Stimulated activated CD4-positive, alpha-beta T cell treated with anti-CD3 and anti-CD28 coated beads, TNF-alpha, amount 100 ng/mL, for 1 hour (primary cell): ENCODE data around the gene FRRS1L.

Experiments
- DNase-seq, 3 donors: peaks; one replicate each; pipeline ENCODE4 v3.0.0-alpha.2; 2020; ENCODE audit warnings: low read depth in 3 of 3, low spot score in 1 of 3

Gene FRRS1L

DNA sequence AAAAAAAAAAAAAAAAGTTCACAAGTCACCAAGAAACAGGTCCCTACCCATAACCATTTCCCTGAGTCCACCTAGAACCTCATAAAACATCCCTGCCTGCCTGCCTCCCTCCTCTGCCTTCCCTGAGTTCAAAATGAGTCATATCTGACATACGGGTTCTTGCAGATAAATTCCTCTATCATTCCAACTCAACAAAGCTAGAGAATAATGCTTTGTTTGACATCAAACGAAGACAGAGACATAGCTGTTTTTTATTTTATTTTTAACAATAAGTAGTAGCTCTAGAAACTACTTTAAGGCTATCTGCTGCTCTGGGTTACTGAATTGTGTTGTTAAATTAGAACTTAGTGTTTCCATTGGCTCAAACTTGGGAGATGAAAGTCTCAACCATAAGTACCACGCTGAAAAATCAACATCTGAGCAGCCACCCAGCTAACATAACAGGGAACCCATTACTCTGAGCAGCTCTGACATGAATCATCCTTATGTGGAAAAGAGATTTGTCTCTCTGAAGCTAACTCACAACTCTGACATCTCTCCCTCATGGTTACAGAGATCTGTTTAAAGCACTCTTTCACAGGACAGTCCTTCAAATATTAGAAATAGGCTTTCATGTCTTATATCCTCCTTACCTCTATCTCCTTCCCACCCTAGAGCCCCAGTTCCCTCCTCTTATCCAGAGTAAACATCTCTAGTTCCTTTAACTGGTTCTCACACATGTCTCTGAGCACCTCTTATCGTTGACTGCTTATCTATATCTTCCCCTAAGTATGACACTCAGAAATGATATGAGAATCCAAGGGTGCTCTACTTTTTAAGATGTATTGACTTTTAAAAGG lies 59.4 kb downstream of the FRRS1L start:
- DNase-seq = no peak

DNA sequence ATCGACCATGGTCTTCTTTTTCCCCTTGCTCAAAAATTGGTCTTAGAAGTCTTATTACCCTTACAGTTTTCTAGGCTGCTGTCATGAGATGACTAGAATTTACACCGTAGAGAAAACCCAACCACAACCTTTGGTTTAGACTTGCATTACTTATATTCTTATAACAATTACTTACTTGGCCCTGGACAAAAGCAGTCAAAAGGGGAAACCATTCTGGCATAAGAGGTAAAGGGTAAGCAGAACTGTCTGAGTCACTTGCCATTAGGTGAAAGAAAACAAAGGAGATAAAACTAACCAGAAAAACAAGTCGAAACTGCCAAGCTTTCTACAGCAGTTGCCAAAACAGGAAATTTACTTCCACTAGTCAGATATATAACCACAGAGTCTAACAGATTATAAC lies 65.2 kb downstream of the FRRS1L start:
- DNase-seq = no peak

DNA sequence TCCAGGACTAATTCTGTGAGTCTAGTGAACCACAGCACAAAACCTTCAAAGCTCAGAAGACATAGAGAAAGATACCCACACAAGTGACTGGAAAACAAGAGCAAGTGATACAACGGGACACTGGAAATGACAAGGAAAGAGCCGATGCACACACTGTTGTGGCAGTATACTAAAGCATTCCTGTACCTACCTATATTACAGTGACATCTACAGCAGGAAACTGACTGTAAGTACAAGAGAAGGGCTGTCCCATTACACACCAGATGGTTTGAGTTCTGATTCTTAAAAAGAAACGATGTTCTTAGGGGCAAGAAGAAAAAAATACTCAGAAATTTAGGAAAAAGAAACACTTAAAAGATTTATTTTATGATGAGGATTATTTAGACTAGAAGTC lies 65.8 kb downstream of the FRRS1L start:
- DNase-seq = no peak

DNA sequence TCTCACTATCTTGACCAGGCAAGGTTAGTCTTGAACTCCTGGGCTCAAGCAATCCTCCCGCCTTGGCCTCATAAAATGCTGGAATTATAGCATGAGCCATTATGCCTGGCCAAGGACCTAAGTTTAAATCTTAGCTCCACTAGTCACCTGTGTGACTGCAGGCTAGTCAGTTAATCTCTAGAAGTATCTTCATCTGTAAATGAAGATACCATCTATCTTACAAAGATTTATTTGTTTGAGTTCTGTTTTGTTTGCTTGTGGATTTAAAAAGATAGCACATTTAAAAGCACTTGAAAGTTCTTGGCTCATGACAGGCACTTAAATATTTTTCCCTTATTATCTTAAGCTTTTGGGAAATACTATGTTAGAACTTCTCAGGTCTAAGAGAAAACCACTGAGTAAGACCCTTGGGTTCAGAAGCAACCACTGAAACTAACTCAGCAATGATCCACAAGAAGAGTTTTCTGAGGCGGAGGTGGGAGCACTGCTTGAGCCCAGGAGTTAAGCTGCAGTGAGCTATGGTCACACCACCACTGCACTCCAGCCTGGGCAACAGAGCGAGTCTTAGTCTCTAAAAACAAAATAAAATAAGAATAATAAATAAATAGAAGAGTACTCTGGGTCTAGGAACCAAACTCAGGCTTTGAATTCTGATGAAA lies 66.4 kb downstream of the FRRS1L start:
- DNase-seq = no peak

DNA sequence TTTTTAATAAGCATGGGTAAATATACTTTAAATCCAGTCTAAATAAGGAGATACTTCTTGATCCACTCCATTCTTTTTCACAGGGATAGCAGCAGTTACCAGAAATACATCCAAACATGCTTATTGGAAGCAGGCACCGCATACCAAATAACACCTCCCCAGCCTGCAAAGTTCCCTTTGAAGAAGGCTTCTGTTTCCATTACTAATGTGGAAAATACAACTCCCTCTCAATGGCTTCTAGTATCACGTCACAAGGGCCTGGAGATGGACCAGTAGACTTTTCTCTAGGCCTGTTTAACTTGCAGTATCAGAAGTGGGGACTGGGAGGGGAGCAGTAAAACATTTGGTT lies 68.1 kb downstream of the FRRS1L start:
- DNase-seq = no peak

DNA sequence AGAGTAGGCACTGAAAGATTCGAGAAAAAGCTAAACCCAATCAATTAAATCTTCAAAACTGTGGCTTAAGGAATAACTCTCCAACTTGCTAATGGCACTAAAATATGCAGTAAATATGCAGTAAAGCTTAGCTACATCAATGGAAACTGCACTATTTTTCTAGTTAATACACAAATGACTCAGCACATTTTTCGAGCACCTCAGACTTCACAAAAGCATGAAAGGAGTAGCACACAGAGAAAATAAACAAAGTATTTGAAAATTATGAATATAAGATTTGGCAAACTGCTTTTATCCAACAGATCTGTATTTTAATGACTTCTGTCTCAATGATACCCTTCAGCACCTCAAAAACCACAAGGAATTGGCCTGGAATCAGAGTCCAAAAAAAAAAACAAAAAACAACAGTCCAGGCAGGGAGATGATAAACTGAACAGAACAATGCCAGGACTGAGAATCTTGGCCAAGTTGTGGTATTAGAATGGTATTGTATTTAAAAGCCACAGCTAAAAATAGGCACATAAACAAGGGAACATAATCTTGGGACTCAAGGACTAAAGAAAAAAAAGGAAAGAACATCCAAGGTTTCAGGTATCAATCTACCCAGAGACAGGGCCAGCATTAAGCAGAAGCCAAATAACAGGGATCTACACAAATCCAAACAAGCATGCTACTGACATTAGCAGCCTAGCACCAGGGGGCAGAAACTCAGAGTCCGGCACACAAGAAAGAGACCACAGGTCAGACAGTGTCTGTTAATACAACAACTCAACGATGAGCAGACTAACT lies 68.7 kb downstream of the FRRS1L start:
- DNase-seq = no peak

DNA sequence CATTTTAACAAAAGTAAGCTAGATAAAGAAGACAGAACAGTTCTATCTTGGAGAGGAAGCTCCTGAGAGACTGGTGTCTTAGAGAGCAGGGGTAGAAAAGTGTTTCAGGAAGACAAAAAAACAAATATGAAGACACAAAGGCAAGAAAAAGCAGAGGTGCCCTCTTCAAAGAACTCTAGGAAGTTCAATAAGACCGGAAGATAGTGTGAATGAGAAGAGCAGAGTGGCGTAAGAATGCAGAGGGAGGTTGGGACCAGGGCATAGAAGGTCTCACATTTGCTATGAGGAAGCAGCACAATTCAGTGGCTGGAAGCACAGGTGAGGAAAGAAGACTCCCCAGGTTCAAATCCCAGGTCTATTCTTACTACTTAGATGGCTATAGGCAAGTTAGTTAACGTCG lies 69.9 kb downstream of the FRRS1L start:
- no peak for DNase-seq

DNA sequence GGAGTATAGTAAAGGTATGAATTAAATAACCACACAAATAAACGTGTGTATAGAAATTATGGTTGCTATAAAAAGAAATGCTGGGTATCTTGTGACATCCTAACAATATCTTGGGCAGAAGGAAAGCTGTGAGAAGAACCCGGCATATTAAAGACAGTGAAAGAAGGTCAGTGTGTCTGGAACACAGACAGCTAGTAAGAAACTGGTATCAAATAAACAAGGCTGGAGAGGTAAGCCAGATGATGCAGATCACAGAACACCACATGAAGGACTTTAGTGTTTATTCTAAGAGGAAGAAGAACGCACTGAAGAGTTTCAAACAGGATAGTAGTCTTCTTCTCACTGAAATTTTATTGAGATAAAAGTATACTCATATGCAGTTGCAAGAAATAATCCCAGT lies 71.7 kb downstream of the FRRS1L start:
- DNase-seq = no peak

DNA sequence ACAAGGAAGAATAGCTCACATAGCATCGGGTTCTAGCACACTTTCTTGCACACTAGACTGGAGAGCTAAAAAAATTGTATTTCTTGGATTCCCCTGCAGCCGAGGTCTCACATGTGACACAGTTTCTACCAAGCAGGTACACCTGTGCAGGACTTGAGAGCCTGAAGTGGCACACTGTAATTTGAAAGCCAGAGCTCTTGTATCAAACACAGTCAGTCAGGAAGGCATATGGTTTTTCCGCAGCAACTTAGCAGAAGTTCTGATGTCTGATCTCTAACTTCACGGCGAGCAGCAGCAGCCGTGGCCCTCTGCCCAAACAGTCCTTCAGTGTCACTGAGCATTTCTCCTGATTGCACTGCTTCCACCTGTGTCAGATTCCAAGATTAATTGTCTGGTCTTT lies 72.8 kb downstream of the FRRS1L start:
- DNase-seq = no peak

DNA sequence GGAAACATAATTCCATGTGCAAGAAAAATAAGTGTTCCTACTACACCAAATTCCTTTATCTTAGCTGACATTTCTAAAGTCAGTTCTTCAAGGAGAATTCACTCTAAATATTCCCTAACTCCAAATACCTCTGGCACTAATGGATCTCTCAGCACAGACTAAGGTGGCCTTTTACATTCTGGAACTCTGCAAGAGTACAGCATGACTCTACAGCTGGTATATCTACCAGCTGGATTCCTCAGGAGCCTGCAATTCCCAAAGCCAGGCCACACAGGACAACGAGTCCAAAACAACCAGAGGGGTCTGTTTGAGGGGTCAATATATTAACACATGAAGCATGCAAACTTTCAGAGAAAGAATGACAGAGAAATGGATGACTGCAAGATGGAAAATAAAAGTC lies 74.5 kb downstream of the FRRS1L start:
- DNase-seq = no peak

DNA sequence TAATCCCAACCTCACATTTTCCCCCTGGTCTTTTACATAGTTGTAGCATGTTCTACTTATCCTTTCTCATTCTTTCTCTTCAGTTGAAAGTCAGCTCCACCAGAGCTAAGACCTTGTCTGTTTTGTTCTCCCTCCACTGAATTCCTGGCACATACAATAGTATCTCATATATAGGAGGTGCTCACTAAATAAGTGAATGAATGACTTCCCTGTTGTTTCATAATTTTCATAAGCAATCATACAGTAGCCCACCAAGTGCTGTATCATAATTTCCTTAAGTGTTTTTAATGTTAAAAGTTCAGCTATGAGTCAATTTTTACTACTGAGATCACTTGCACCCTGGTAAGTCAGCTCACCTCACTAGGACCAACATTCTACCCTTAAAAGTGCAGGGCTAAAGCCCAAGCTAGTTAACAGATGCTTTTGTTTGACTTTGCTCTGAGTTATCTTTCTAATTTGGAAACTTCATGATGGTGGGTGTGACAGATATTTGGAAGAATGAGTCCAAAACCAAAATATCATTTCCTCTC lies 74.9 kb downstream of the FRRS1L start:
- DNase-seq = no peak

DNA sequence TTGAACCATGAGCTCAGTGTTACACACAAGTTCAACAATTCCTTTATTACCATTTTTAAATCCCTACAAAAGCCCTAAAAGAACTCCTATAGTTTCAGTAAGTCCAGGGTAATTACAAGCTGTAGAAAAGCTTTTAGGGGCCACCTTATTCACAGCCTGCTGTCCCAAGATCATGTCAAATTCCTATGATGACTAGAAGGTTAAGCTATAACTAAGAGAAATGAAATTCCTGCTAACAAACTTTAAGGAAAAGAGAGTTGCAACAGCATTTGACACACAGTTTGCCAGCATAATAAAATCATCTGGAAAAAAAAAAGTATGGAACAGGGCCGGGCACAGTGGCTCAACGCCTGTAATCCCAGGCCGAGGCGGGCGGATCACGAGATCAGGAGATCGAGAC lies 78.8 kb downstream of the FRRS1L start:
- no peak for DNase-seq

DNA sequence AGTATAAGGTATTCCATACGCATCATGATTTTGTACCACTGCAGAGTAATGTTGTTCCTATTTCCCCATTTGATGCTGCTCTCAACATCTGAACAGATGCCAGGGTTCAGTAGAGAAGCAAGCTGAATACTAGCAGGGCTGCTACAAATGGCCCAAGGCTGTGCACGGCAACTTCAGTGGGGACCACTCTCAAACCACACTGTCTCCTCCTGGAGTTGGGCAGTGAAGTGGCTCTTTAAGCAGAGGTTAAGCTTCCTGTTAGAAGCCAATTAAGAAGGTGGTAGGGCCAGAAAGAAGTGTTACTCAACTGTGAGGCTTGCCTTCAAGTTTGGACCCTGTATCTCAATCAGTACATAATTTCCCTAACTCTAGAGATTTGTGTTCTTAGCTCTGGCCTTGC lies 79.3 kb downstream of the FRRS1L start:
- no peak for DNase-seq

DNA sequence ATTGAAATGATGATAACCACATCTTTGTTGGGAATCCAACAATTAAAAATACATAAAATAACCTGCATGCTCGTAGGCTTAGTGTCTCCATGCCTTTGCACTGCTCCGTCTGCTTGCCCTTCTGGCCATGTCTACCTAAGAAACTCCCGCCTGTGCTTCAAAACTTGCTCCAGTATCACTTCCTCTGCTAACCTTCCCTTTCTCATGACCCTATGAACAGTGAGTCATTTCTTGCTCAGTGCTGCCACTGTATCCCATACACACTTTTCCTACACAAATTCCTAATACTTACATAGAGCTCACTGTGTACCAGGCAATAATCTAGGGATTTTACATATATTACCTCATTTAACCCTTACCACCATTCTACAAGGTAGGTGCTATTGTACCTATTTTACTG lies 80.8 kb downstream of the FRRS1L start:
- DNase-seq = no peak

DNA sequence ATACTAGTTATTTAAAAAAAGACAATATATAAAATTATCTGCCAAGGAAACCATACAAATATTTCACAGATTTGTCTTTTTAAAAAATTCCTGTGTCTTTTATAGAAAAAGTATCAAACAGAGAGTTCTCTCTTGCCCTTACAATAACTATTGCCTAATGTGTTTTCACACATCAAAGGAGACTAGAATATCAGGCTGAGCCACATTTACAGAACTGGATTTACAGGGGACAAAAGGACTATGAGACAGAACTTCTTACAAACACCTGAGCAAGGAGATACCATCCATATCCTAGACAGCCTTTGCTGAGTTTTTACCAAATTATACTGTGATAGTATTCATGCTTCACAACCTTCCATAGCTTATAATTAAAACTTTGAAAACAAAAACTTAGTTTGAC lies 81.5 kb downstream of the FRRS1L start:
- no peak for DNase-seq

DNA sequence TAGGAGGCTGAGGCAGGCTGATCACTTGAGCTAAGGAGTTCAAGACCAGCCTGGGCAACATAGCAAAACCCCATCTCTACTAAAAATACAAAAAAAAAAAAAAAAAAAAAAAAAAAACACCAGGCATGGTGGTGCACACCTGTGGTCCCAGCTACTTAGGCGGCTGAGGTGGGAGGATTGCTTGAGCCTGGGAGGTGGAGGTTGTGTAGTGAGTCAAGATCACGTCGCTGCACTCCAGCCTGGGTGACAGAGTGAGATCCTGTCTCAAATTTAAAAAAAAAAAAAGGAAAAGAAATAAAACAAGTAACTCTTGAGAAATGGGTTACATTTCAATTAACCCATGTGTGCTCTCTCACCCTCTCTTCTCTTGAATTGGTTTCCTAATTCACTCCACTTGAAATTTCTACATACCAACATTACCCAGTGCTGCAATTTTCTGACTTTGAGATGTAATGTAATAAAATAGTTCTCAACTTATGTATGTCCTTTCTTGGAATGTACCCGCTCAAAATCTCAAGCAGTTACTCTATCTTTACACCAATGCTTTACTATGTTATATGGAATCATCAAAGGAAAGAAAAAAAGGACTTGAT lies 83.1 kb downstream of the FRRS1L start:
- no peak for DNase-seq

DNA sequence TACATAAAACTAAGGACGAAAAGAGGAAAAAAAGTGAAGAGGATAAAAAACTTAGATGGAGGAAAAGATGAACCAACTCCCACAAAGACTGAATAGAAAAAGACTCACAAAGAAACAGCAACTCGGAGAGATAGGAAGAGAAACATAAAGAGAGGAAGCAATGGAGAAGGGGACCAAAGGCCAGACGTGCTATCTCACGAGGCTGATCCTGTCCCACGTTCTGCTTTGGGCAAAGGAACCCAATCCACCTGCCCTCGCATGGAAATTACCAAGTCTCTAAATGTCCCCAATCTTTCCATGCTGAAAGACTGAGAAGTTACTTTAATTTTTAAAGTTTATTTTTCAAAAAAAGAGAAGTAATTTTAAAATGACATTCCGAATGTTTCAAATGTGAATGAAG lies 83.9 kb downstream of the FRRS1L start:
- DNase-seq = no peak

DNA sequence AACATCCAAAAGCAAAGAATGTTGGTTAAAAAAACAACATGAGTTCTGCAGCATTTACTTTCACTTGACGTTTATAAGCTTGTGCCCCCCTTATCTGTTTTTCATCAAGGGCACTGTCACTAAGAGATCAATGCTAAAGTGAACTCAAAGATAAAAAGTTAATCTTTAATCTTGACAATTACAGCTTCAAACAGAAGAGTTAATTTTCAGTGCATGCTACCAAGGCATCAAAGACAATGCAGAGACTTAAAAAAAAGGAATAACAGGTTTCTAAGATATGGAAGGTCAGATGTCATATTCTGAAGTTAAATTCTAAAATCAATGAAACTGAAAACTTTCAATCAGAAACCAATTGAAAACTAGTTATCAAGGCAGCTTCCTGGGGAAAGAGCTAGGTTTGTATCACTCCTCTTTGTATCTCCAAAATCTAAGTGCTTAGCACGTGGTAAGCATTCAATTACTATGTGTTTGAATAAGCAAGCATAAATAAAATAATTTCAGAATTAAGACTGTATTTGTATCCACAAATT lies 84.9 kb downstream of the FRRS1L start:
- DNase-seq = no peak
